ENCODE measurements around the gene TMEM88. TPM values are rescaled to one million over a fixed set of nuclear protein-coding genes. Genes with fewer than 3 reads are reported as not detected.

The TMEM88 gene
- total and polyA plus RNA-seq, 4 donors = 0.65 to 4.6 (median 3.7) TPM

DNA sequence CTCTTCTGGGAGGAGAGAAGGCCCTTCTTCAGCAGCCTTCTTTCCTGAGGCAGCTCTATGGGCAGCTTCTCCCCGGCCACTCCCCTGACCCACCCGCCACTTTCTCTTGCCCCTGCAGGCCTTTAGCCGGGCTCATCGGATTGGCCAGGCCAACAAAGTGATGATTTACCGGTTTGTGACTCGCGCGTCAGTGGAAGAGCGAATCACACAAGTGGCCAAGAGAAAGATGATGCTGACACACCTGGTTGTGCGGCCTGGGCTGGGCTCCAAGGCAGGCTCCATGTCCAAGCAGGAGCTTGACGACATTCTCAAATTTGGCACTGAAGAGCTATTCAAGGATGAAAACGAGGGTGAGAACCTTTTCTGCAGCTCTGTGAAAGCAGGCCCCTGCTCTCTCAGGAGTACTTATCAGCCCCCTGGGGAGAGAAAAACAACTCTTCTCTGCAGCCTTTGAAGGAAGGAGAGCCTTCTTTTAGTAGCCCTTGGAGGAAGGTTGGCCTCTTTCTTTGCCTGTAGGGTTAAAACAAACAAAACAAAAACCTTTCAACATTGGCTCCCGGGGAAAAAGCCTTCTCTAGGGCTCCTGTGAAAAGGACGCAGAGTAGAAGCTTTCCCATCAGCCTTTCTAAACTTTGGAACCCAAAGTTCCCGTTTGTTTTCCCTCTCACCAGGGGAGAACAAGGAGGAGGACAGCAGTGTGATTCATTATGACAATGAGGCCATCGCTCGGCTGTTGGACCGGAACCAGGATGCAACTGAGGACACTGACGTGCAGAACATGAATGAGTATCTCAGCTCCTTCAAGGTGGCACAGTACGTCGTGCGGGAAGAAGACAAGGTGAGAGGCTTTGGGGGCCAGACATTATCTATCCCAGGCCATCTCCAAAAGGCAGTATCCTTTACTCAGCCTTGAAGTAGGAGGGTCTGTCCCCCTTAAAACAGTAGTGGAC, 48.6 kb downstream of the TMEM88 start:
- no peak for TF ChIP-seq YY1 (IDR thresholded peaks at IDR 0.05)
- TF ChIP-seq GABPA (IDR thresholded peaks at IDR 0.05 in 1 of 2, conservative IDR thresholded peaks at IDR 0.05 in 1 of 2) = no peak
- no peak overlapping the region for H3K4me3 ChIP-seq (ENCODE audit: low read depth in 1 of 3, low read length in 3 of 3)
- no peaks in the 10 kb centered on the region for H3K9me3 ChIP-seq (ENCODE audit: control insufficient read depth in 4 of 4, low read length in 3 of 4)
- no peak for DNase-seq (ENCODE audit: low spot score)
- H3K9ac ChIP-seq (ENCODE audit: low read depth in 1 of 2, low read length in 2 of 2) = no peak overlapping the region
- H3K27me3 ChIP-seq (ENCODE audit: control insufficient read depth in 4 of 4, insufficient read depth in 4 of 4, low read length in 3 of 4) = no peaks in the 10 kb centered on the region
- peaks cover 0 to 41% (median 9%) of the 10 kb centered on the region in 4 donors for H3K36me3 ChIP-seq (ENCODE audit: control insufficient read depth in 4 of 4, insufficient read depth in 3 of 4, low read depth in 1 of 4, low read length in 3 of 4)
- no peaks in the 10 kb centered on the region for H3K4me1 ChIP-seq (ENCODE audit: control insufficient read depth in 4 of 4, insufficient read depth in 4 of 4, low read length in 3 of 4)
- no peak overlapping the region for H3K27ac ChIP-seq (ENCODE audit: low read depth in 1 of 2, low read length in 2 of 2)
- WGBS = 89% methylated on average over 22 of the region's 22 CpGs

Other genes starting within 250 kb of the TMEM88 start
- gene FXR2, start 240.2 kb upstream of the TMEM88 start, total RNA-seq = 10 to 100 TPM; 12.4 to 18.3 TPM
- 10 to 100 TPM in 1 of 2 donors, 1 to 10 TPM in 1; 6.8 to 17.2 TPM for gene FXR2, start 240.2 kb upstream of the TMEM88 start, polyA plus RNA-seq
- gene SAT2, start 227.2 kb upstream of the TMEM88 start, total RNA-seq = 10 to 100 TPM; 25.9 to 53.8 TPM
- 100 to 1,000 TPM; 158 to 181 TPM for gene SAT2, start 227.2 kb upstream of the TMEM88 start, polyA plus RNA-seq
- 10 to 100 TPM in 1 of 2 donors, 1 to 10 TPM in 1; 3.5 to 15.3 TPM for gene SHBG, start 224.9 kb upstream of the TMEM88 start, total RNA-seq
- 10 to 100 TPM; 29.0 to 61.6 TPM for gene SHBG, start 224.9 kb upstream of the TMEM88 start, polyA plus RNA-seq
- 1 to 10 TPM in 1 of 2 donors, under 1 TPM in 1; 0.33 to 8.3 TPM for gene ATP1B2, start 204.1 kb upstream of the TMEM88 start, total RNA-seq
- 1 to 10 TPM in 1 of 2 donors, under 1 TPM in 1; 0.53 to 3.4 TPM for gene ATP1B2, start 204.1 kb upstream of the TMEM88 start, polyA plus RNA-seq
- gene TP53, start 167.6 kb upstream of the TMEM88 start, total RNA-seq = 10 to 100 TPM; 12.3 to 18.4 TPM
- gene TP53, start 167.6 kb upstream of the TMEM88 start, polyA plus RNA-seq = 10 to 100 TPM in 1 of 2 donors, 1 to 10 TPM in 1; 8.3 to 13.0 TPM
- gene WRAP53, start 166.6 kb upstream of the TMEM88 start, total RNA-seq = 1 to 10 TPM; 1.8 to 3.3 TPM
- 1 to 10 TPM; 2.3 to 3.0 TPM for gene WRAP53, start 166.6 kb upstream of the TMEM88 start, polyA plus RNA-seq
- under 1 TPM; 0.33 to 0.50 TPM for gene EFNB3, start 149.9 kb upstream of the TMEM88 start, total RNA-seq
- gene EFNB3, start 149.9 kb upstream of the TMEM88 start, polyA plus RNA-seq = under 1 TPM; 0.19 to 0.80 TPM
- under 1 TPM; under 0.01 to 0.25 TPM for gene DNAH2, start 137.3 kb upstream of the TMEM88 start, total RNA-seq
- under 1 TPM; 0.03 to 0.07 TPM for gene DNAH2, start 137.3 kb upstream of the TMEM88 start, polyA plus RNA-seq
- 10 to 100 TPM in 1 of 2 donors, 1 to 10 TPM in 1; 3.5 to 11.5 TPM for gene KDM6B, start 20.8 kb upstream of the TMEM88 start, total RNA-seq
- gene KDM6B, start 20.8 kb upstream of the TMEM88 start, polyA plus RNA-seq = 1 to 10 TPM; 2.5 to 3.2 TPM
- 10 to 100 TPM; 24.3 to 72.0 TPM for gene NAA38, start 2.5 kb downstream of the TMEM88 start, total RNA-seq
- 100 to 1,000 TPM in 1 of 2 donors, 10 to 100 TPM in 1; 41.6 to 118 TPM for gene NAA38, start 2.5 kb downstream of the TMEM88 start, polyA plus RNA-seq
- 10 to 100 TPM in 1 of 2 donors, 1 to 10 TPM in 1; 4.4 to 12.0 TPM for gene CYB5D1, start 2.9 kb downstream of the TMEM88 start, total RNA-seq
- 1 to 10 TPM; 2.5 to 8.8 TPM for gene CYB5D1, start 2.9 kb downstream of the TMEM88 start, polyA plus RNA-seq
- gene CHD3, start 33.7 kb downstream of the TMEM88 start, total RNA-seq = 10 to 100 TPM; 11.0 to 14.4 TPM
- 1 to 10 TPM; 1.9 to 3.4 TPM for gene CHD3, start 33.7 kb downstream of the TMEM88 start, polyA plus RNA-seq
- 1 to 10 TPM in 1 of 2 donors, under 1 TPM in 1; 0.33 to 1.4 TPM for gene RNF227, start 61.2 kb downstream of the TMEM88 start, total RNA-seq
- under 1 TPM; 0.17 to 0.31 TPM for gene RNF227, start 61.2 kb downstream of the TMEM88 start, polyA plus RNA-seq
- under 1 TPM; 0.23 to 0.67 TPM for gene KCNAB3, start 74.8 kb downstream of the TMEM88 start, total RNA-seq
- gene KCNAB3, start 74.8 kb downstream of the TMEM88 start, polyA plus RNA-seq = under 1 TPM; 0.42 to 0.43 TPM
- gene TRAPPC1, start 76.9 kb downstream of the TMEM88 start, total RNA-seq = 10 to 100 TPM; 15.9 to 18.4 TPM
- 10 to 100 TPM; 95.9 to 96.9 TPM for gene TRAPPC1, start 76.9 kb downstream of the TMEM88 start, polyA plus RNA-seq
- 10 to 100 TPM; 10.5 to 12.0 TPM for gene CNTROB, start 77.1 kb downstream of the TMEM88 start, total RNA-seq
- 1 to 10 TPM; 2.2 to 6.7 TPM for gene CNTROB, start 77.1 kb downstream of the TMEM88 start, polyA plus RNA-seq
- gene GUCY2D, start 147.5 kb downstream of the TMEM88 start, total RNA-seq = under 1 TPM in 1 of 2 donors, not detected in 1; 0.09 TPM
- gene GUCY2D, start 147.5 kb downstream of the TMEM88 start, polyA plus RNA-seq = under 1 TPM in 1 of 2 donors, not detected in 1; 0.14 TPM
- gene ALOX15B, start 184.0 kb downstream of the TMEM88 start, total RNA-seq = 1 to 10 TPM in 1 of 2 donors, under 1 TPM in 1; 0.92 to 1.0 TPM
- under 1 TPM; 0.16 to 0.19 TPM for gene ALOX15B, start 184.0 kb downstream of the TMEM88 start, polyA plus RNA-seq
- gene ALOX12B, start 232.7 kb downstream of the TMEM88 start, total RNA-seq = not detected
- not detected for gene ALOX12B, start 232.7 kb downstream of the TMEM88 start, polyA plus RNA-seq

All from liver (tissue), 9 donors.